Omental fat pad (tissue), 4 donors: ENCODE measurements around the gene SLC5A4. TPM values are rescaled to one million over a fixed set of nuclear protein-coding genes. Genes with fewer than 3 reads are reported as not detected.
"Not testable (repeated sequence)": the region's sequence is repeated elsewhere in the genome, so short reads cannot be mapped to it uniquely, and the experiment has no call there.

Source experiments
- ATAC-seq: fragments of 150-250 bp; one replicate; pipeline ENCODE4 v1.9.1; 2016; ENCODE audit warnings: mild to moderate bottlenecking, moderate library complexity; ENCODE audit not compliant: low FRiP score
- DNase-seq: peaks from one replicate; pipeline ENCODE4 v3.0.0-alpha.2; 2019; ENCODE audit warnings: low spot score
- total RNA-seq, 4 donors: library from RNA; depleted of rRNA; stranded (reverse); fragments of >200 nt; gene quantifications; one replicate each; pipeline ENCODE4 v1.1.0, GENCODE V29; 2016
- TF ChIP-seq, protein P1 (sequence below), 3 donors: fragments of 450-650 bp; IDR thresholded peaks; one replicate each; pipeline ENCODE4 v1.5.1; 2016 to 2017; ENCODE audit warnings: antibody characterized with exemption in 3 of 3, mild to moderate bottlenecking in 3 of 3, moderate library complexity in 2 of 3

Gene SLC5A4
- total RNA-seq, 4 donors from 2014 or later: 0.46 to 6.5 (median 0.96) TPM

DNA sequence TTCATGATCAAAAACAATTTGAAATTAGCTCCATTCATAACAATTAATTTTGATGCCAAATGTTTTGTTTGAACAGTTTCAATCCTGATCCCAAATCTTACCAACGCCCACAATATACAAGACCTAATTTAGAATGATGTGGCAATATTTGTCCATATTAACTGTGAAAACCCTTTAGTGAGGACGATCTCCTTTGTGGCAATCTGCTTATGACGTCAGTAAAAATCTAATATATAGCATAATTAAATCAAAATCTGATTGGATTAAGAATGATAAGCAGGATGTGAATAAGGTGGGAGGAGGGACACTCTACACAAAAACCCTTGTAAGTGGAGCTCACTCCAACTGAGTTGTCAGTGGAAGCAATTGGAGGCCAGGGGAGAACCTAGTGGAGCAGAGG lies 11.9 kb upstream of the SLC5A4 start:
- TF ChIP-seq, protein P1, sequence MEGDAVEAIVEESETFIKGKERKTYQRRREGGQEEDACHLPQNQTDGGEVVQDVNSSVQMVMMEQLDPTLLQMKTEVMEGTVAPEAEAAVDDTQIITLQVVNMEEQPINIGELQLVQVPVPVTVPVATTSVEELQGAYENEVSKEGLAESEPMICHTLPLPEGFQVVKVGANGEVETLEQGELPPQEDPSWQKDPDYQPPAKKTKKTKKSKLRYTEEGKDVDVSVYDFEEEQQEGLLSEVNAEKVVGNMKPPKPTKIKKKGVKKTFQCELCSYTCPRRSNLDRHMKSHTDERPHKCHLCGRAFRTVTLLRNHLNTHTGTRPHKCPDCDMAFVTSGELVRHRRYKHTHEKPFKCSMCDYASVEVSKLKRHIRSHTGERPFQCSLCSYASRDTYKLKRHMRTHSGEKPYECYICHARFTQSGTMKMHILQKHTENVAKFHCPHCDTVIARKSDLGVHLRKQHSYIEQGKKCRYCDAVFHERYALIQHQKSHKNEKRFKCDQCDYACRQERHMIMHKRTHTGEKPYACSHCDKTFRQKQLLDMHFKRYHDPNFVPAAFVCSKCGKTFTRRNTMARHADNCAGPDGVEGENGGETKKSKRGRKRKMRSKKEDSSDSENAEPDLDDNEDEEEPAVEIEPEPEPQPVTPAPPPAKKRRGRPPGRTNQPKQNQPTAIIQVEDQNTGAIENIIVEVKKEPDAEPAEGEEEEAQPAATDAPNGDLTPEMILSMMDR (IDR thresholded peaks at IDR 0.05): no peak
- ATAC-seq (no peak), DNase-seq (no peak)

DNA sequence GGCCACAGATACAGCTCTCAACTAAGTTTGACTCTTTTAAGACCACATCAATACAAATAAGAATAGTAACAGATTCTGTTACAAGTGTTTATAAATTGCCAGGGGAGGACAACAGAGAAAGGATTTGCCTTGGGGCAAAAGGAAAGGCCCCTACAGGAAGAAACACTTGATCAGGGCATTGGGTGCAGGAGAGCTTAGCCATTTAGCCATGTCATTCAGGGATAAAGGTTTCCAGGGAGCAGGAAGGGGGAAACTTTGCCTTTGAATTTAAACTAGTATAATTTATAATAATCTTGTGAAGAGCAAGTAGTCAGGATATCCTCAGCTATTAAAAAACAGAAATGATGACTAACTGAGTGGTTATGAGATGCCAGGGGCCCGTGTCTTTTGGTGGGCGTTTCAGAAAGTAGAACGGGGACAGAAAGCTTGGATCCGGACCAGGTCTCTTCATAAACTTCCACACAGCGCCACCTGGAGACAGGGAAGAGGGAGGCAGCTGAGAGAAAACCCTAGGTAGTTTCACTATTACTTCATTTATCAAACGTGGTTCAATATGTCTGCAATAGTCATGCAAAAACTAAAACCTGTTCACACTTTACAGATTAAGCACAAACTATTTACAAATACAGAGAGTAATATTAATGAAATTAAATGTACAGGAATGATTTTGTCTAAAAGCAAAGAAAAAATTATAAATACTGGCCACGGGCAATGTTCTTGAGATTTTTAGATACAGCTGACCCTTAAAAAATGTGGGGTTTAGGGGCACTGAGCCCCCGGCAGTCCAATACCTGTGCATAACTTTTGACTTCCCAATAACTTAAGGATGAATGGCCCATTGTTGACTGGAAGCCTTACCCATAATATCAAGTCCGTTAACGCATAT lies 11.0 kb upstream of the SLC5A4 start:
- TF ChIP-seq, protein P1 (IDR thresholded peaks at IDR 0.05): peak in 1 of 3 donors; percentile 8
- DNase-seq: peak; percentile 47
- ATAC-seq: peak; percentile 70

- DNase-seq, ATAC-seq: not testable (repeated sequence)
These were observed 8.5 kb upstream of the SLC5A4 start for GRCh38 chr22:32263678-32264077.

DNA sequence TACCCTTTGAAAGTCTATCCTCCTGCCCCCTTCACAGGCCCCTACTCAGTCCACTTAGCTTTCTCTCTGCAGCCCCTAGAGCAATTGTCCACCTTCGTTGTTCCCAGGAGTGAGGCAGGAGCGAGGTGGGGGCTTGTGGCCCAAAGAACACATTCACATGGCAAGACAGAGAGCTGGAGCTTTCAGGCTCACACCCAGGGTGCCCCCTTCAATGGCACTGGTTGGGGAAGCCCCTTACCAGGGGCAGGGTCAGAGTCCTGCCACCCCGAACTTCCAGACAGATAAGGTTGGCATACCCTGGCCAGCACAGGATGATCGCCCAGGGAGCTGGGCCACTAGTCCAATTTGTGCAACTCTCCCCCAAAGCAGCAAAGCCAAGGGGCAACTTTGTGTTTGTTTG lies 6.2 kb upstream of the SLC5A4 start:
- TF ChIP-seq, protein P1 (IDR thresholded peaks at IDR 0.05): no peak

GRCh38 chr22:32258791-32259190 lies 3.6 kb upstream of the SLC5A4 start:
- DNase-seq (no peak), ATAC-seq (no peak)
- TF ChIP-seq, protein P1 (IDR thresholded peaks at IDR 0.05): no peak

More for the DNA sequence above, 6.2 kb upstream of the SLC5A4 start:
- no peak for ATAC-seq
- no peak for DNase-seq

- ATAC-seq (no peak), DNase-seq (no peak)
- TF ChIP-seq, protein P1 (IDR thresholded peaks at IDR 0.05): no peak
These were observed 579 bp upstream of the SLC5A4 start for GRCh38 chr22:32255726-32256125.

GRCh38 chr22:32249231-32249630 lies 5.9 kb downstream of the SLC5A4 start:
- DNase-seq (no peak), ATAC-seq (no peak)
- TF ChIP-seq, protein P1 (IDR thresholded peaks at IDR 0.05): no peak
